ENCODE data around the gene CEP164.

DNA sequence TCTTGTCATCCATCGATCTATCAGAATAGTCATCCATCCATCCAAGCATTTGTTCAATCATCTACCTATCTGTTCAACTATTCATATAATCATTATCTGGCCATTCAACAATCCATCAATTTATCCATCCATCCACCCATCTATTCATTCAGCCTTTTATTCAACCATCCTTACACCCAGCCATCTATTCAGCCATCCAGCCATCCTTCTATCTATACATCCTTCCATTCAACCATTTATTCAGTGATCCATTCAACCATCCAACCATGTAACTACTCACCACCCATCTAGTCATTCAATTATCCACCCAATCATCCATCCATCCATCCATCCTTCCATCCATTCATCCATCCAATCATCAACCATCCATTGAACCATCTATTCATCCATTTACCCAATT, 106.8 kb downstream of the CEP164 start:
- TF ChIP-seq, protein P1, sequence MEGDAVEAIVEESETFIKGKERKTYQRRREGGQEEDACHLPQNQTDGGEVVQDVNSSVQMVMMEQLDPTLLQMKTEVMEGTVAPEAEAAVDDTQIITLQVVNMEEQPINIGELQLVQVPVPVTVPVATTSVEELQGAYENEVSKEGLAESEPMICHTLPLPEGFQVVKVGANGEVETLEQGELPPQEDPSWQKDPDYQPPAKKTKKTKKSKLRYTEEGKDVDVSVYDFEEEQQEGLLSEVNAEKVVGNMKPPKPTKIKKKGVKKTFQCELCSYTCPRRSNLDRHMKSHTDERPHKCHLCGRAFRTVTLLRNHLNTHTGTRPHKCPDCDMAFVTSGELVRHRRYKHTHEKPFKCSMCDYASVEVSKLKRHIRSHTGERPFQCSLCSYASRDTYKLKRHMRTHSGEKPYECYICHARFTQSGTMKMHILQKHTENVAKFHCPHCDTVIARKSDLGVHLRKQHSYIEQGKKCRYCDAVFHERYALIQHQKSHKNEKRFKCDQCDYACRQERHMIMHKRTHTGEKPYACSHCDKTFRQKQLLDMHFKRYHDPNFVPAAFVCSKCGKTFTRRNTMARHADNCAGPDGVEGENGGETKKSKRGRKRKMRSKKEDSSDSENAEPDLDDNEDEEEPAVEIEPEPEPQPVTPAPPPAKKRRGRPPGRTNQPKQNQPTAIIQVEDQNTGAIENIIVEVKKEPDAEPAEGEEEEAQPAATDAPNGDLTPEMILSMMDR (conservative IDR thresholded peaks at IDR 0.05; ENCODE audit: low read depth in 2 of 2) = no peak
- TF ChIP-seq POLR2AphosphoS5 (IDR thresholded peaks at IDR 0.05; ENCODE audit: low read depth) = no peak
- TF ChIP-seq EZH2 (IDR thresholded peaks at IDR 0.05; ENCODE audit: low read depth, unreplicated experiment) = no peak
- TF ChIP-seq EZH2phosphoT487 (IDR thresholded peaks at IDR 0.05; ENCODE audit: unreplicated experiment) = no peak
- TF ChIP-seq JUNB (IDR thresholded peaks at IDR 0.05; ENCODE audit: unreplicated experiment) = no peak
- no peak for TF ChIP-seq CREB1 (CRISPR knock-in tag; IDR thresholded peaks at IDR 0.05; ENCODE audit: low read depth)
- TF ChIP-seq, protein P2, sequence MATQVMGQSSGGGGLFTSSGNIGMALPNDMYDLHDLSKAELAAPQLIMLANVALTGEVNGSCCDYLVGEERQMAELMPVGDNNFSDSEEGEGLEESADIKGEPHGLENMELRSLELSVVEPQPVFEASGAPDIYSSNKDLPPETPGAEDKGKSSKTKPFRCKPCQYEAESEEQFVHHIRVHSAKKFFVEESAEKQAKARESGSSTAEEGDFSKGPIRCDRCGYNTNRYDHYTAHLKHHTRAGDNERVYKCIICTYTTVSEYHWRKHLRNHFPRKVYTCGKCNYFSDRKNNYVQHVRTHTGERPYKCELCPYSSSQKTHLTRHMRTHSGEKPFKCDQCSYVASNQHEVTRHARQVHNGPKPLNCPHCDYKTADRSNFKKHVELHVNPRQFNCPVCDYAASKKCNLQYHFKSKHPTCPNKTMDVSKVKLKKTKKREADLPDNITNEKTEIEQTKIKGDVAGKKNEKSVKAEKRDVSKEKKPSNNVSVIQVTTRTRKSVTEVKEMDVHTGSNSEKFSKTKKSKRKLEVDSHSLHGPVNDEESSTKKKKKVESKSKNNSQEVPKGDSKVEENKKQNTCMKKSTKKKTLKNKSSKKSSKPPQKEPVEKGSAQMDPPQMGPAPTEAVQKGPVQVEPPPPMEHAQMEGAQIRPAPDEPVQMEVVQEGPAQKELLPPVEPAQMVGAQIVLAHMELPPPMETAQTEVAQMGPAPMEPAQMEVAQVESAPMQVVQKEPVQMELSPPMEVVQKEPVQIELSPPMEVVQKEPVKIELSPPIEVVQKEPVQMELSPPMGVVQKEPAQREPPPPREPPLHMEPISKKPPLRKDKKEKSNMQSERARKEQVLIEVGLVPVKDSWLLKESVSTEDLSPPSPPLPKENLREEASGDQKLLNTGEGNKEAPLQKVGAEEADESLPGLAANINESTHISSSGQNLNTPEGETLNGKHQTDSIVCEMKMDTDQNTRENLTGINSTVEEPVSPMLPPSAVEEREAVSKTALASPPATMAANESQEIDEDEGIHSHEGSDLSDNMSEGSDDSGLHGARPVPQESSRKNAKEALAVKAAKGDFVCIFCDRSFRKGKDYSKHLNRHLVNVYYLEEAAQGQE (IDR thresholded peaks at IDR 0.05; ENCODE audit: unreplicated experiment) = no peak
- TF ChIP-seq ZNF114 (CRISPR knock-in tag; IDR thresholded peaks at IDR 0.05) = no peak
- TF ChIP-seq, protein P3, sequence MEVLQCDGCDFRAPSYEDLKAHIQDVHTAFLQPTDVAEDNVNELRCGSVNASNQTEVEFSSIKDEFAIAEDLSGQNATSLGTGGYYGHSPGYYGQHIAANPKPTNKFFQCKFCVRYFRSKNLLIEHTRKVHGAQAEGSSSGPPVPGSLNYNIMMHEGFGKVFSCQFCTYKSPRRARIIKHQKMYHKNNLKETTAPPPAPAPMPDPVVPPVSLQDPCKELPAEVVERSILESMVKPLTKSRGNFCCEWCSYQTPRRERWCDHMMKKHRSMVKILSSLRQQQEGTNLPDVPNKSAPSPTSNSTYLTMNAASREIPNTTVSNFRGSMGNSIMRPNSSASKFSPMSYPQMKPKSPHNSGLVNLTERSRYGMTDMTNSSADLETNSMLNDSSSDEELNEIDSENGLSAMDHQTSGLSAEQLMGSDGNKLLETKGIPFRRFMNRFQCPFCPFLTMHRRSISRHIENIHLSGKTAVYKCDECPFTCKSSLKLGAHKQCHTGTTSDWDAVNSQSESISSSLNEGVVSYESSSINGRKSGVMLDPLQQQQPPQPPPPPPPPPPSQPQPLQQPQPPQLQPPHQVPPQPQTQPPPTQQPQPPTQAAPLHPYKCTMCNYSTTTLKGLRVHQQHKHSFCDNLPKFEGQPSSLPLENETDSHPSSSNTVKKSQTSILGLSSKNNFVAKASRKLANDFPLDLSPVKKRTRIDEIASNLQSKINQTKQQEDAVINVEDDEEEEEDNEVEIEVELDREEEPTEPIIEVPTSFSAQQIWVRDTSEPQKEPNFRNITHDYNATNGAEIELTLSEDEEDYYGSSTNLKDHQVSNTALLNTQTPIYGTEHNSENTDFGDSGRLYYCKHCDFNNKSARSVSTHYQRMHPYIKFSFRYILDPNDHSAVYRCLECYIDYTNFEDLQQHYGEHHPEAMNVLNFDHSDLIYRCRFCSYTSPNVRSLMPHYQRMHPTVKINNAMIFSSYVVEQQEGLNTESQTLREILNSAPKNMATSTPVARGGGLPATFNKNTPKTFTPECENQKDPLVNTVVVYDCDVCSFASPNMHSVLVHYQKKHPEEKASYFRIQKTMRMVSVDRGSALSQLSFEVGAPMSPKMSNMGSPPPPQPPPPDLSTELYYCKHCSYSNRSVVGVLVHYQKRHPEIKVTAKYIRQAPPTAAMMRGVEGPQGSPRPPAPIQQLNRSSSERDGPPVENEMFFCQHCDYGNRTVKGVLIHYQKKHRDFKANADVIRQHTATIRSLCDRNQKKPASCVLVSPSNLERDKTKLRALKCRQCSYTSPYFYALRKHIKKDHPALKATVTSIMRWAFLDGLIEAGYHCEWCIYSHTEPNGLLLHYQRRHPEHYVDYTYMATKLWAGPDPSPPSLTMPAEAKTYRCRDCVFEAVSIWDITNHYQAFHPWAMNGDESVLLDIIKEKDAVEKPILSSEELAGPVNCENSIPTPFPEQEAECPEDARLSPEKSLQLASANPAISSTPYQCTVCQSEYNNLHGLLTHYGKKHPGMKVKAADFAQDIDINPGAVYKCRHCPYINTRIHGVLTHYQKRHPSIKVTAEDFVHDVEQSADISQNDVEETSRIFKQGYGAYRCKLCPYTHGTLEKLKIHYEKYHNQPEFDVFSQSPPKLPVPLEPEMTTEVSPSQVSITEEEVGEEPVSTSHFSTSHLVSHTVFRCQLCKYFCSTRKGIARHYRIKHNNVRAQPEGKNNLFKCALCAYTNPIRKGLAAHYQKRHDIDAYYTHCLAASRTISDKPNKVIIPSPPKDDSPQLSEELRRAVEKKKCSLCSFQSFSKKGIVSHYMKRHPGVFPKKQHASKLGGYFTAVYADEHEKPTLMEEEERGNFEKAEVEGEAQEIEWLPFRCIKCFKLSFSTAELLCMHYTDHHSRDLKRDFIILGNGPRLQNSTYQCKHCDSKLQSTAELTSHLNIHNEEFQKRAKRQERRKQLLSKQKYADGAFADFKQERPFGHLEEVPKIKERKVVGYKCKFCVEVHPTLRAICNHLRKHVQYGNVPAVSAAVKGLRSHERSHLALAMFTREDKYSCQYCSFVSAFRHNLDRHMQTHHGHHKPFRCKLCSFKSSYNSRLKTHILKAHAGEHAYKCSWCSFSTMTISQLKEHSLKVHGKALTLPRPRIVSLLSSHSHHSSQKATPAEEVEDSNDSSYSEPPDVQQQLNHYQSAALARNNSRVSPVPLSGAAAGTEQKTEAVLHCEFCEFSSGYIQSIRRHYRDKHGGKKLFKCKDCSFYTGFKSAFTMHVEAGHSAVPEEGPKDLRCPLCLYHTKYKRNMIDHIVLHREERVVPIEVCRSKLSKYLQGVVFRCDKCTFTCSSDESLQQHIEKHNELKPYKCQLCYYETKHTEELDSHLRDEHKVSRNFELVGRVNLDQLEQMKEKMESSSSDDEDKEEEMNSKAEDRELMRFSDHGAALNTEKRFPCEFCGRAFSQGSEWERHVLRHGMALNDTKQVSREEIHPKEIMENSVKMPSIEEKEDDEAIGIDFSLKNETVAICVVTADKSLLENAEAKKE (CRISPR knock-in tag; IDR thresholded peaks at IDR 0.05) = no peak
- no peak for TF ChIP-seq ZNF331 (CRISPR knock-in tag; IDR thresholded peaks at IDR 0.05; ENCODE audit: low read depth)
- no peak for TF ChIP-seq STAT1 (IDR thresholded peaks at IDR 0.05; ENCODE audit: unreplicated experiment)
